Epithelial cell of esophagus (primary cell): Measurements from ENCODE around the gene MS4A15.

Experiments
- DNase-seq: peaks from one replicate; pipeline ENCODE4 v3.0.0; 2010; ENCODE audit warnings: low read depth
- H3K4me3 ChIP-seq: 2 replicates; pipeline ENCODE4 v1.5.1; 2011; ENCODE audit warnings: mild to moderate bottlenecking, low read length, control low read depth
- TF ChIP-seq, protein P1 (sequence below): IDR thresholded peaks from 2 replicates; pipeline ENCODE4 v1.5.1; 2011; ENCODE audit warnings: low read depth, mild to moderate bottlenecking, low read length, control low read depth, inconsistent platforms; ENCODE audit not compliant: insufficient read depth; ENCODE audit errors: missing control alignments

The MS4A15 gene

GRCh38 chr11:60775420-60775961, 18.8 kb downstream of the MS4A15 start:
- DNase-seq = peak; percentile 86
- TF ChIP-seq, protein P1, sequence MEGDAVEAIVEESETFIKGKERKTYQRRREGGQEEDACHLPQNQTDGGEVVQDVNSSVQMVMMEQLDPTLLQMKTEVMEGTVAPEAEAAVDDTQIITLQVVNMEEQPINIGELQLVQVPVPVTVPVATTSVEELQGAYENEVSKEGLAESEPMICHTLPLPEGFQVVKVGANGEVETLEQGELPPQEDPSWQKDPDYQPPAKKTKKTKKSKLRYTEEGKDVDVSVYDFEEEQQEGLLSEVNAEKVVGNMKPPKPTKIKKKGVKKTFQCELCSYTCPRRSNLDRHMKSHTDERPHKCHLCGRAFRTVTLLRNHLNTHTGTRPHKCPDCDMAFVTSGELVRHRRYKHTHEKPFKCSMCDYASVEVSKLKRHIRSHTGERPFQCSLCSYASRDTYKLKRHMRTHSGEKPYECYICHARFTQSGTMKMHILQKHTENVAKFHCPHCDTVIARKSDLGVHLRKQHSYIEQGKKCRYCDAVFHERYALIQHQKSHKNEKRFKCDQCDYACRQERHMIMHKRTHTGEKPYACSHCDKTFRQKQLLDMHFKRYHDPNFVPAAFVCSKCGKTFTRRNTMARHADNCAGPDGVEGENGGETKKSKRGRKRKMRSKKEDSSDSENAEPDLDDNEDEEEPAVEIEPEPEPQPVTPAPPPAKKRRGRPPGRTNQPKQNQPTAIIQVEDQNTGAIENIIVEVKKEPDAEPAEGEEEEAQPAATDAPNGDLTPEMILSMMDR = peak; percentile 91
- no peak overlapping the region for H3K4me3 ChIP-seq

GRCh38 chr11:60776167-60776566, 19.5 kb downstream of the MS4A15 start:
- no peak for DNase-seq
- TF ChIP-seq, protein P1 = no peak
- no peak overlapping the region for H3K4me3 ChIP-seq

- H3K4me3 ChIP-seq = no peak overlapping the region
- TF ChIP-seq, protein P1 = no peak
- DNase-seq = no peak
Observed at GRCh38 chr11:60777106-60777505, 20.4 kb downstream of the MS4A15 start.

DNA sequence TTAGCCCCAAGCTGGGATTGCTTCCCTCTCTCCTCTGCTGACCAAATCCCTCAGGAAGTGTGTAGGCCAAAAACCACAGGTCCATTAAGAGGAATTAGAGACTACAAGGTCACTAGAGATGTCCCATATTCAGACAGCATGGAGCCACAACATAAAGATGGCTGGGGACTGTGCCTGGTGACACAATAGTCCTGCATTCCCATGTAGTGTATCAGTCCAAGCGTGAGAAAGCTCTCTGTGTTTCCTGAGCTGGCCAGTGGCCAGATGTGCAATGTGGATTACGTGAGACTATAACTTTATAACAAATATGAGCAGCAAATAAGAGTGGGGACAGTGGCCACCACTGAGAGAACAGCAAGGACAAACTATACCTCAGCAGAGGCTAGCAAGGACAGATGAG, 20.9 kb downstream of the MS4A15 start:
- DNase-seq = peak; percentile 81
- TF ChIP-seq, protein P1 = no peak

GRCh38 chr11:60780065-60780464, 23.4 kb downstream of the MS4A15 start:
- H3K4me3 ChIP-seq = no peak overlapping the region
- TF ChIP-seq, protein P1 = no peak
- DNase-seq = no peak

More for the DNA sequence above, 20.9 kb downstream of the MS4A15 start:
- H3K4me3 ChIP-seq = no peak overlapping the region

DNA sequence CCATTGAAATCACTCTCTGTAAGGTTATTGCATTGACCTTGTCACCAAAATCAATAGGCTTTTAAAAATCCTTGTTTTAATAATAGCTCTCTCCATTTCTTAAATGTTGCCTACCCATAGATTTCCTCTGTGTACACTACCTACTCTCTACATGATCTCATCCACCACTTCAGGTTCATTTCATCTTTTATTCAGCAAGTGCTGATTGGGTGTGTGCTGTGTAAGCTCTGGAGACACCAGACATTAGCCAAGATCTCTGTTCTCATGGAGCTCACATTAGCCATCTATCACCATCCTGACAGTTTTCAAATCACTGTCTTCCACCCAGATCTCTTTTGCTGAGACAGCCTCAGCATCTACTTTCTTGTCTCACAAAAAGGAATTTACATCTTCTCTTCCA, 24.1 kb downstream of the MS4A15 start:
- no peak for DNase-seq
- no peak overlapping the region for H3K4me3 ChIP-seq

DNA sequence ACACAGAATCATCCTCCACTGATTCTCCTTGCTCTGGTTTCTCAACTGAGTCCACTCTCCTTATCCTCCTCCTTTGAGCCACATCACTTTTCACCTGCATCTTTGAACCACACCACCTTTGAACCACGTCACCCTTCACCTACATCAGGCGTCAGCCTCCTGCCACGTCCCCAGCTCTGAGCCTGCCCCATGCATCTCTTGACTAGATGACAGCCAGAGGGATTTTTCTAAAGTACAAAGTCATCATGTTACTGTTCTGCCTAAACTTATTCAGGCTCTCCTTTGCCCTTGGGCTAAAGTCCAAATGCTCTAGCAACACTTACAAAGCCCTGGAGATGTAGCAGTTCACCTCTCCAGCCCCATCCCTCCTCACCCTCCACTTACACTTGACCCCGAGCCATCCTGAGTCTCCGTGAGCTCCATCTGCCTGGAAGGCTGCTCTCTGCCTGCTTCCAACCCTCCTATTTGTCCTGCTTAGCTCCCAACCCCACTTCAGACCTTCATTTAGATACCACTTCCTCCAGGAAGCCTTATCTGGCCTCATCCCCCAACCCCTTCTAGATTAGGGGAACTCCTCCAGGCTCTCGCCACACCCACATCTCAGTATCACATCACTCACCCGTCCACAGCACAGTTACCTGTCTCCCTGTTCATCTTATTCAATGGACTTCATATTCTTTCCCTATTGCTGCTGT, 24.8 kb downstream of the MS4A15 start:
- TF ChIP-seq, protein P1 = no peak
- no peak overlapping the region for H3K4me3 ChIP-seq
- DNase-seq = no peak

More for the DNA sequence above, 24.1 kb downstream of the MS4A15 start:
- TF ChIP-seq, protein P1 = no peak
